ENCODE measurements around the gene NEURL1.
A peak's percentile ranks its signal among the peaks of the same experiment; 100 is the strongest.

Gene NEURL1

DNA sequence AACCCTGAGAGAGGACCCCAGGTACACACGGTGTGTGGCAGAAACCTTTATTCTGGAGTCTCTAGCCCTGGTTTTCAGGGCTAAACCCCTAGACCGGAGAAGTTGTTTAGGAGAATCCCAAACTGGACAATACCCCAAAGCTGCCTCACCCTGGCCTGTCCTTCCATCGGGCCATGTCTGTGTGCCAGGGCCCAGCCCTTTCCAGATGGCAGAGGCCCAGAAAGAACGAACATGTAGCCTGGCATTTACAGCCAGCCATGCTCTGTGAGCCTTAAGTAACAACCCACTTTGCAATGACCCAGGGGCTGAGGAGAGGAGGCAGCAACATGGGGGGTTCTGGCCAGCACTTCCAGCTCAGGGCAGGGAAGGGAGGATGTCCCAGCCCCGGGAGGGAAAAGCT, 142.1 kb downstream of the NEURL1 start:
- H3K4me3 ChIP-seq (ENCODE audit: low read depth, low read length) = no peak overlapping the region
- no peak for DNase-seq
- in situ Hi-C loops (cut with HindIII; ENCODE audit: low pct_ligation_motif_present, low sequenced_read_pairs) = no loop called here
- no peak overlapping the region for H3K27ac ChIP-seq
- TF ChIP-seq, protein P1, sequence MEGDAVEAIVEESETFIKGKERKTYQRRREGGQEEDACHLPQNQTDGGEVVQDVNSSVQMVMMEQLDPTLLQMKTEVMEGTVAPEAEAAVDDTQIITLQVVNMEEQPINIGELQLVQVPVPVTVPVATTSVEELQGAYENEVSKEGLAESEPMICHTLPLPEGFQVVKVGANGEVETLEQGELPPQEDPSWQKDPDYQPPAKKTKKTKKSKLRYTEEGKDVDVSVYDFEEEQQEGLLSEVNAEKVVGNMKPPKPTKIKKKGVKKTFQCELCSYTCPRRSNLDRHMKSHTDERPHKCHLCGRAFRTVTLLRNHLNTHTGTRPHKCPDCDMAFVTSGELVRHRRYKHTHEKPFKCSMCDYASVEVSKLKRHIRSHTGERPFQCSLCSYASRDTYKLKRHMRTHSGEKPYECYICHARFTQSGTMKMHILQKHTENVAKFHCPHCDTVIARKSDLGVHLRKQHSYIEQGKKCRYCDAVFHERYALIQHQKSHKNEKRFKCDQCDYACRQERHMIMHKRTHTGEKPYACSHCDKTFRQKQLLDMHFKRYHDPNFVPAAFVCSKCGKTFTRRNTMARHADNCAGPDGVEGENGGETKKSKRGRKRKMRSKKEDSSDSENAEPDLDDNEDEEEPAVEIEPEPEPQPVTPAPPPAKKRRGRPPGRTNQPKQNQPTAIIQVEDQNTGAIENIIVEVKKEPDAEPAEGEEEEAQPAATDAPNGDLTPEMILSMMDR (IDR thresholded peaks at IDR 0.05; ENCODE audit: low read depth, low read length, missing control alignments) = no peak
- H3K36me3 ChIP-seq (replicated peaks) = peaks cover 6% of the 10 kb centered on the region
- no peaks in the 10 kb centered on the region for H3K27me3 ChIP-seq (replicated peaks)

DNA sequence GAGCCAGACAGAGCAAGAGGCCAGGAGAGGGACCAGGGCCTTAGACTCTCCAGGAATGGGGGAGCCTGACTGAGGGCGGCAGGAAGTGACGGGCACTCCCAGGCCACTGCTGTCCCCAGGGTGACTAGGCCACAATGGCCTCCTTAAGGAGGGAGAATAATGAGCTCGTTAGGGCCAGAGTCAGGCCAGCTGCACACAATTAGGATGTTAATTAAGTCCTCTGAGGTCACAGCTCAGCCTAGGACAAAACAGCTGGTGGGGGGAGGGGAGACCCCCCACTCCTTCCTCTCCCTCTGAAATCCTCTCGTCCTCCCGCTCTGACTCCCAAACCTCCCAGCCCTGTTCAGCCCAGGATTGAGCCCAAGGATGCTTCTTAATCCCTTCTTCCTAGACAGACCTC, 143.0 kb downstream of the NEURL1 start:
- H3K4me3 ChIP-seq (ENCODE audit: low read depth, low read length) = no peak overlapping the region
- TF ChIP-seq, protein P1 (IDR thresholded peaks at IDR 0.05; ENCODE audit: low read depth, low read length, missing control alignments) = no peak
- DNase-seq = no peak
- in situ Hi-C loops (cut with HindIII; ENCODE audit: low pct_ligation_motif_present, low sequenced_read_pairs) = no loop called here
- peaks cover 4% of the 10 kb centered on the region for H3K36me3 ChIP-seq (replicated peaks)
- no peaks in the 10 kb centered on the region for H3K27me3 ChIP-seq (replicated peaks)
- H3K27ac ChIP-seq = no peak overlapping the region

DNA sequence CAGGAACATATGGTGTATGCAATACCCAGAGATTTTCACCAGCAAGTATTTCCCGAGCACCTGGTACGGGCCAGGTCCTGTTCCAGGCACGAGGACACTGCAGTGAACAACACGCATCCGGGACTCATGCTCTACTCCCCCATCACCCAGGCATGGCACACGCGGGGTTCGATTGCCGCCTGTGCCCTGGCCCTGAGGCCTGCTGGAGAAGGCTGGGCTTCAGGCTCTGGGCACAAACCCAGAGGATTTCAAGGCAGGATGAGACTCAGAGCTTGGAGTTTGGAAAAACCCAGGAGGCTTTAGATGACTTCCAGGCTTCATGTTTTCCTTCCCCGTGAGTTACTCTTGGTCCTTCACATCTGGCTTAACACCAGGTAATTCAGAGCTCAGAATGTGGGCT, 143.5 kb downstream of the NEURL1 start:
- no peak for DNase-seq
- TF ChIP-seq, protein P1 (IDR thresholded peaks at IDR 0.05; ENCODE audit: low read depth, low read length, missing control alignments) = no peak
- H3K36me3 ChIP-seq (replicated peaks) = peaks cover 2% of the 10 kb centered on the region
- in situ Hi-C loops (cut with HindIII; ENCODE audit: low pct_ligation_motif_present, low sequenced_read_pairs) = no loop called here
- no peak overlapping the region for H3K27ac ChIP-seq
- H3K4me3 ChIP-seq (ENCODE audit: low read depth, low read length) = no peak overlapping the region
- no peaks in the 10 kb centered on the region for H3K27me3 ChIP-seq (replicated peaks)

DNA sequence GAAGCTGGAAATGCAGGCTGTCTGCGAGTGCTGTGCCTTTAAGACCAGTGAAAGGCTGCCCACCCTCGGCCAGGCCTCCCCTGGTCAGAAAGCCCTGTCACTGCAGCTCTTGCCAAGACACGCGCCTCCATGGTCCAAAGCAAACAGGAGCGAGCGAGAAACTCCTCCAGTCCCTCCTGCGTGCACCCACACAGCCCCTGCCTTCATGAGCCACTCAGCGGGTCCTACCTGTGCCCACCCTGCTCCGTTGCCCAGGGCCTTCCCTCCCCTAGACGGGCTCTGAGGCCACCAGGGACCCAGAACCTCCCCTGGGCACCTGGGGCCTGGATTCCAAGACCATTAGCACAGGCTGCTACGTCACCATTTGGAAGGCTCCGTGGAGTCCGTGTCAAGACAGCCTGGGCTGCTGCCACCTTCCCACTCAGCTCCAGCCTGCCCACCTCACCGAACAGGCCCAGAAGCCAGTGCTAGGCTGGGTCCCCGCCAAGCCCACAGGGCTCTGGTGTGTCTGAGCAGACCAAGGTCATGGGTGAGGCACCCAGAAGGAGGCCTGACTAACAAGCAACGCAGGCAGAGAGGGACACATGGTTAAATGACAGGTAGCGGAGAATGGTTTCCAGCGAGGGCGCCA, 144.5 kb downstream of the NEURL1 start:
- DNase-seq = peak; percentile 62
- no peaks in the 10 kb centered on the region for H3K36me3 ChIP-seq (replicated peaks)
- H3K4me3 ChIP-seq (ENCODE audit: low read depth, low read length) = no peak overlapping the region
- no peak overlapping the region for H3K27ac ChIP-seq
- TF ChIP-seq, protein P1 (IDR thresholded peaks at IDR 0.05; ENCODE audit: low read depth, low read length, missing control alignments) = no peak
- in situ Hi-C loops (cut with HindIII; ENCODE audit: low pct_ligation_motif_present, low sequenced_read_pairs) = no loop called here
- no peaks in the 10 kb centered on the region for H3K27me3 ChIP-seq (replicated peaks)

DNA sequence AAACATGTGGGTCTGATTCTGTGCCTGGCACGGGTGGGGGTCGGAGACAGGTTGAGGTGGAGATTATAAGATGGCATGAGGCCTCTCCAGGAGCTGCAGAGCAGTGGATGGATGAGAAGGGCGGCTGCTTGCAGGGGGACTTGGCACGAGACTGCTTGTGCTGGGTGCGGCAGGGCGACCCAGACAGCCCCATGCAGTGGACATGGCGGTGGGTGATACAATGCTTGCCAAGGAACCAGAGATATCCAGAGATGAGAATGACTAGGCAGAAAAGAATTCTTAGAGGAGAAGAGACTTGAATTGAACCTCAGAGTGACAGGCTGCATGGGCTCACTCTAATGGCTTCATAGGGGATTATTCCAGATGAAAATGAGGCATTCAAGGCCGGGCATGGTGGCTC, 145.4 kb downstream of the NEURL1 start:
- Histone ChIP-seq H3K36me3 (replicated peaks) (no peaks in the 10 kb centered on the region), H3K4me3 (ENCODE audit: low read depth, low read length) (no peak overlapping the region), H3K27me3 (replicated peaks) (no peaks in the 10 kb centered on the region), H3K27ac (no peak overlapping the region)
- in situ Hi-C loops (cut with HindIII; ENCODE audit: low pct_ligation_motif_present, low sequenced_read_pairs) = no loop called here
- no peak for DNase-seq
- TF ChIP-seq, protein P1 (IDR thresholded peaks at IDR 0.05; ENCODE audit: low read depth, low read length, missing control alignments) = no peak
